ENCODE data around the gene KLK3.
A peak's percentile ranks its signal among the peaks of the same experiment; 100 is the strongest.

Gene KLK3

GRCh38 chr19:50830266-50831025 lies 24.3 kb upstream of the KLK3 start:
- Histone ChIP-seq H3K4me3 (ENCODE audit: control insufficient read depth in 1 of 7, extremely low read depth in 1 of 7, insufficient read depth in 4 of 7, low read depth in 2 of 7, low read length in 6 of 7) (no peak overlapping the region), H3K9me3 (ENCODE audit: control extremely low read depth in 1 of 5, control insufficient read depth in 4 of 5, insufficient read depth in 2 of 5, low read depth in 1 of 5, low read length in 4 of 5) (peaks cover 0 to 7% (median 3%) of the 10 kb centered on the region in 5 experiments), H3K27ac (ENCODE audit: insufficient read depth in 1 of 2, low read depth in 1 of 2, low read length in 2 of 2, poor library complexity in 1 of 2, severe bottlenecking in 2 of 2) (no peak overlapping the region), H3K4me1 (ENCODE audit: control extremely low read depth in 1 of 4, control insufficient read depth in 4 of 4, insufficient read depth in 4 of 4, low read length in 3 of 4) (peaks cover 0 to 2% (median 2%) of the 10 kb centered on the region in 4 experiments), H3K36me3 (ENCODE audit: control insufficient read depth in 4 of 4, insufficient read depth in 4 of 4, low read length in 3 of 4) (no peaks in the 10 kb centered on the region), H3K27me3 (replicated peaks in 2 of 5; ENCODE audit: control insufficient read depth in 4 of 5, insufficient read depth in 5 of 5, low read length in 4 of 5) (peaks cover 14 to 69% (median 21%) of the 10 kb centered on the region in 5 experiments)
- DNase-seq, result no peak
- ChIA-PET POLR2A (no interaction called here), CTCF (no interaction called here)
- WGBS (ENCODE audit: insufficient coverage), result 57% methylated on average over 13 of the region's 17 CpGs

GRCh38 chr19:50831026-50831396 lies 23.7 kb upstream of the KLK3 start:
- POLR2A ChIA-PET, result no interaction called here
- 81% methylated on average over 7 of the region's 7 CpGs for WGBS (ENCODE audit: insufficient coverage)
- CTCF ChIA-PET, result no interaction called here
- Histone ChIP-seq H3K9me3 (ENCODE audit: control extremely low read depth in 1 of 5, control insufficient read depth in 4 of 5, insufficient read depth in 2 of 5, low read depth in 1 of 5, low read length in 4 of 5) (peaks cover 0 to 7% (median 3%) of the 10 kb centered on the region in 5 experiments), H3K27ac (ENCODE audit: insufficient read depth in 1 of 2, low read depth in 1 of 2, low read length in 2 of 2, poor library complexity in 1 of 2, severe bottlenecking in 2 of 2) (no peak overlapping the region), H3K36me3 (ENCODE audit: control insufficient read depth in 4 of 4, insufficient read depth in 4 of 4, low read length in 3 of 4) (no peaks in the 10 kb centered on the region), H3K4me3 (ENCODE audit: control insufficient read depth in 1 of 7, extremely low read depth in 1 of 7, insufficient read depth in 4 of 7, low read depth in 2 of 7, low read length in 6 of 7) (no peak overlapping the region), H3K27me3 (replicated peaks in 2 of 5; ENCODE audit: control insufficient read depth in 4 of 5, insufficient read depth in 5 of 5, low read length in 4 of 5) (peaks cover 14 to 69% (median 19%) of the 10 kb centered on the region in 5 experiments), H3K4me1 (ENCODE audit: control extremely low read depth in 1 of 4, control insufficient read depth in 4 of 4, insufficient read depth in 4 of 4, low read length in 3 of 4) (peaks cover 0 to 8% (median 8%) of the 10 kb centered on the region in 4 experiments)
- DNase-seq, result no peak

GRCh38 chr19:50832666-50833065 lies 22.0 kb upstream of the KLK3 start:
- ChIA-PET CTCF (no interaction called here), POLR2A (no interaction called here)
- peaks cover 12 to 72% (median 23%) of the 10 kb centered on the region in 5 experiments for H3K27me3 ChIP-seq (replicated peaks in 2 of 5; ENCODE audit: control insufficient read depth in 4 of 5, insufficient read depth in 5 of 5, low read length in 4 of 5)
- H3K4me3 ChIP-seq (ENCODE audit: control insufficient read depth in 1 of 7, extremely low read depth in 1 of 7, insufficient read depth in 4 of 7, low read depth in 2 of 7, low read length in 6 of 7), result no peak overlapping the region
- no peak overlapping the region for H3K27ac ChIP-seq (ENCODE audit: insufficient read depth in 1 of 2, low read depth in 1 of 2, low read length in 2 of 2, poor library complexity in 1 of 2, severe bottlenecking in 2 of 2)
- no peaks in the 10 kb centered on the region for H3K36me3 ChIP-seq (ENCODE audit: control insufficient read depth in 4 of 4, insufficient read depth in 4 of 4, low read length in 3 of 4)
- no peak for DNase-seq
- H3K4me1 ChIP-seq (ENCODE audit: control extremely low read depth in 1 of 4, control insufficient read depth in 4 of 4, insufficient read depth in 4 of 4, low read length in 3 of 4), result peaks cover 0 to 12% (median 10%) of the 10 kb centered on the region in 4 experiments
- no peaks in the 10 kb centered on the region for H3K9me3 ChIP-seq (ENCODE audit: control extremely low read depth in 1 of 5, control insufficient read depth in 4 of 5, insufficient read depth in 2 of 5, low read depth in 1 of 5, low read length in 4 of 5)
- WGBS (ENCODE audit: insufficient coverage), result 95% methylated on average over 7 of the region's 8 CpGs

GRCh38 chr19:50833117-50833801 lies 21.5 kb upstream of the KLK3 start, which contains the start of gene KLK15:
Gene KLK15 (minus strand): TSS chr19:50833574. CDS start chr19:50831492, 2,082 bp downstream.
- H3K27me3 ChIP-seq (replicated peaks in 2 of 5; ENCODE audit: control insufficient read depth in 4 of 5, insufficient read depth in 5 of 5, low read length in 4 of 5), result peaks cover 12 to 74% (median 23%) of the 10 kb centered on the region in 5 experiments
- no peaks in the 10 kb centered on the region for H3K36me3 ChIP-seq (ENCODE audit: control insufficient read depth in 4 of 4, insufficient read depth in 4 of 4, low read length in 3 of 4)
- POLR2A ChIA-PET, result no interaction called here
- CTCF ChIA-PET, result no interaction called here
- peaks cover 0 to 12% (median 10%) of the 10 kb centered on the region in 4 experiments for H3K4me1 ChIP-seq (ENCODE audit: control extremely low read depth in 1 of 4, control insufficient read depth in 4 of 4, insufficient read depth in 4 of 4, low read length in 3 of 4)
- no peaks in the 10 kb centered on the region for H3K9me3 ChIP-seq (ENCODE audit: control extremely low read depth in 1 of 5, control insufficient read depth in 4 of 5, insufficient read depth in 2 of 5, low read depth in 1 of 5, low read length in 4 of 5)
- no peak within 1 kb of the TSS for H3K27ac ChIP-seq (ENCODE audit: insufficient read depth in 1 of 2, low read depth in 1 of 2, low read length in 2 of 2, poor library complexity in 1 of 2, severe bottlenecking in 2 of 2)
- DNase-seq, result no peak
- no peak within 1 kb of the TSS for H3K4me3 ChIP-seq (ENCODE audit: control insufficient read depth in 1 of 7, extremely low read depth in 1 of 7, insufficient read depth in 4 of 7, low read depth in 2 of 7, low read length in 6 of 7)
- 66% methylated on average over 6 of the region's 8 CpGs for WGBS (ENCODE audit: insufficient coverage)

- POLR2A ChIA-PET, result no interaction called here
- Histone ChIP-seq H3K27ac (ENCODE audit: insufficient read depth in 1 of 2, low read depth in 1 of 2, low read length in 2 of 2, poor library complexity in 1 of 2, severe bottlenecking in 2 of 2) (no peak overlapping the region), H3K9me3 (ENCODE audit: control extremely low read depth in 1 of 5, control insufficient read depth in 4 of 5, insufficient read depth in 2 of 5, low read depth in 1 of 5, low read length in 4 of 5) (no peaks in the 10 kb centered on the region), H3K27me3 (replicated peaks in 2 of 5; ENCODE audit: control insufficient read depth in 4 of 5, insufficient read depth in 5 of 5, low read length in 4 of 5) (peaks cover 12 to 76% (median 23%) of the 10 kb centered on the region in 5 experiments), H3K36me3 (ENCODE audit: control insufficient read depth in 4 of 4, insufficient read depth in 4 of 4, low read length in 3 of 4) (no peaks in the 10 kb centered on the region), H3K4me1 (ENCODE audit: control extremely low read depth in 1 of 4, control insufficient read depth in 4 of 4, insufficient read depth in 4 of 4, low read length in 3 of 4) (peaks cover 0 to 12% (median 10%) of the 10 kb centered on the region in 4 experiments), H3K4me3 (ENCODE audit: control insufficient read depth in 1 of 7, extremely low read depth in 1 of 7, insufficient read depth in 4 of 7, low read depth in 2 of 7, low read length in 6 of 7) (no peak overlapping the region)
- CTCF ChIA-PET, result no interaction called here
- no peak for DNase-seq
- 93% methylated on average over 6 of the region's 6 CpGs for WGBS (ENCODE audit: insufficient coverage)
Measured at GRCh38 chr19:50833802-50834167, 20.9 kb upstream of the KLK3 start.

GRCh38 chr19:50835103-50835784 lies 19.5 kb upstream of the KLK3 start:
- DNase-seq, result no peak
- Histone ChIP-seq H3K27me3 (replicated peaks in 2 of 5; ENCODE audit: control insufficient read depth in 4 of 5, insufficient read depth in 5 of 5, low read length in 4 of 5) (peaks cover 11 to 77% (median 21%) of the 10 kb centered on the region in 5 experiments), H3K4me3 (ENCODE audit: control insufficient read depth in 1 of 7, extremely low read depth in 1 of 7, insufficient read depth in 4 of 7, low read depth in 2 of 7, low read length in 6 of 7) (peak overlapping the region in 6 of 7 experiments; percentile 46 to 68 (median 63)), H3K27ac (ENCODE audit: insufficient read depth in 1 of 2, low read depth in 1 of 2, low read length in 2 of 2, poor library complexity in 1 of 2, severe bottlenecking in 2 of 2) (no peak overlapping the region), H3K4me1 (ENCODE audit: control extremely low read depth in 1 of 4, control insufficient read depth in 4 of 4, insufficient read depth in 4 of 4, low read length in 3 of 4) (peaks cover 0 to 12% (median 10%) of the 10 kb centered on the region in 4 experiments), H3K9me3 (ENCODE audit: control extremely low read depth in 1 of 5, control insufficient read depth in 4 of 5, insufficient read depth in 2 of 5, low read depth in 1 of 5, low read length in 4 of 5) (no peaks in the 10 kb centered on the region), H3K36me3 (ENCODE audit: control insufficient read depth in 4 of 4, insufficient read depth in 4 of 4, low read length in 3 of 4) (no peaks in the 10 kb centered on the region)
- WGBS (ENCODE audit: insufficient coverage), result 47% methylated on average over 13 of the region's 13 CpGs
- POLR2A ChIA-PET, result no interaction called here
- CTCF ChIA-PET, result no interaction called here

Data from common myeloid progenitor, CD34-positive (primary cell).